Activated CD8-positive, alpha-beta memory T cell treated with anti-CD3 and anti-CD28 coated beads, Interleukin-2, amount 50 U/mL, for 1 hour (primary cell): ENCODE data around the gene PRM2.

Experiments
- DNase-seq: peaks from one replicate; pipeline ENCODE4 v3.0.0-alpha.2; 2020; ENCODE audit errors: extremely low read depth

Gene PRM2

DNA sequence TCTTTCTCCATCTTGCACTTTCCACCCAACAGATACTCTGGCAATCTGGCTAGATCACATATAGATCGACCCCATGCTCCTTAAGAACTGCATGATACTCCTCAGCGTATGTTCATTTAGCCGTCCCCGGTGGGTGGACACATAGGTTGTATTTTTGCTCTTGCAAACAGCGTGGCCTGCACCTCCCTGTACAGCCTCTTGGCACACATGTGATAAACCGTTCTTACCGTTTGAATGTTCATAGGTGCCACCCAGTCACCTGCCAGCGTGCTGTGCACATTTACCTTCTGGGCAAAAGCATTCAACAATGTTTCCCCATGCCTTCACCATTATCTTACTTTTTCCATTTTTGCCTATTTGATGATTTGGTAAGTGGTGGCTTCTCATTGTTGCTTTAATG is 13.4 kb downstream of the PRM2 start:
- DNase-seq: no peak

DNA sequence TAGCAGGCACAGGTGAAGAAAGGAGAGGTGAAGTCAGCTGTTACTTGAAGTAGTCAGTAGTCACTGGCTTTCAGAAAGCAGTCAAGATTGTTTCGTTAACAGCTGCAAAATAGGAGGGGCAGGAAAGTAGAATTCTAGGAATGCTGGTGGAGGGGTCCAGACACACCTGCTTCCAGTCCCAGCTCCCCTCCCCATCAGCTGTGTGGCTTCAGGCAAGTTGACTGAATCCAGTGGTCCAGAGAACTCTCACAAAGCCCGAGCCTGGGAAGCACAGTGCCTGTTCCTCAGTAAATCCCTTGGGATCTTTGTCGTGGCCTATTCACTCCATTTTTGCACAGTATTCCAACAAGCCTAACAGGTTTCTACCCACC is 15.7 kb downstream of the PRM2 start:
- no peak for DNase-seq

DNA sequence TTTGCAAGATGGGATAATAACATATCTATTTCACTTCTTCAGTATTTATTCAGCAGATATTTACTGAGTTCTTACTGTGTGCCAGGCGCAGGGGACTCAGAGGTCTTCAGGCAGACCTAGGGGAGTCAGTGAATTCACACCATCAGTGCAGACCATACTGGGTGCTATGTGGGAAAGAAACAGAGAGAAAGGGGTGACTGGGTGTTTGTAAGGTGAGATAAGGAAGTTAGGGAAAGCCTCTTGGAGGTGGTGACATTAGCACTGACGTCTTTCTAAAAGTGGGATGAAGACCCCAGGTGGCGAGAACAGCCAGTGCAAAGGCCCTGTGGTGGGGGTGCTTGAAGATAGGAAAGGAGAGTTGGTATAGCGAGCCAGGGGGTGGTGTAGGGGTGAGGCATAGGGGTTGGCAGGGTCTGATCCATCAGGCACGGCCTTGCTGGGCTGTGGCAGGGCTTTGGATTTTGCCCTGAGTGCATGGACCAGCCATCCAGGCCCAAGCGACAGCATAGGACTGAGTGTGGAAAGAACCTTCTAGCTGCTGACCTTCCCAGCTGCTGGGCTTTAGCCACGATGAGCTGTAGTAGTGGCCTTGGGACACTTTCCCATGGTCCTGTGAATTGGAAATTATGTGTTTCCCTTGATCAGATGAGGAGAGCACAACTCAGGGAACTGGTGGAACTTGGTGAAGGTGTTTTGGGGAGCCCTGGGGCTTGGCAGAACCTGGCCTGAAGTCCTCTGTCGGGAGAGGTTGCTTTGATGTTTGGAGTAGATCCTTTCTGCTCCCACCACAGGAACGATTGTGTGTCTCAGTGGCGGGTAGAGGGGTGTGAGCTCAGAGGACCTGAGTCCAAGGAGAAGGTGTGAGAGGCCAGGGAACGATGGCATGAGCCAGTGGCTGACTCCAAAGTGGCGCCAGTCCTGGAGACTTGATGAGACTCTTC is 16.4 kb downstream of the PRM2 start:
- DNase-seq: no peak

DNA sequence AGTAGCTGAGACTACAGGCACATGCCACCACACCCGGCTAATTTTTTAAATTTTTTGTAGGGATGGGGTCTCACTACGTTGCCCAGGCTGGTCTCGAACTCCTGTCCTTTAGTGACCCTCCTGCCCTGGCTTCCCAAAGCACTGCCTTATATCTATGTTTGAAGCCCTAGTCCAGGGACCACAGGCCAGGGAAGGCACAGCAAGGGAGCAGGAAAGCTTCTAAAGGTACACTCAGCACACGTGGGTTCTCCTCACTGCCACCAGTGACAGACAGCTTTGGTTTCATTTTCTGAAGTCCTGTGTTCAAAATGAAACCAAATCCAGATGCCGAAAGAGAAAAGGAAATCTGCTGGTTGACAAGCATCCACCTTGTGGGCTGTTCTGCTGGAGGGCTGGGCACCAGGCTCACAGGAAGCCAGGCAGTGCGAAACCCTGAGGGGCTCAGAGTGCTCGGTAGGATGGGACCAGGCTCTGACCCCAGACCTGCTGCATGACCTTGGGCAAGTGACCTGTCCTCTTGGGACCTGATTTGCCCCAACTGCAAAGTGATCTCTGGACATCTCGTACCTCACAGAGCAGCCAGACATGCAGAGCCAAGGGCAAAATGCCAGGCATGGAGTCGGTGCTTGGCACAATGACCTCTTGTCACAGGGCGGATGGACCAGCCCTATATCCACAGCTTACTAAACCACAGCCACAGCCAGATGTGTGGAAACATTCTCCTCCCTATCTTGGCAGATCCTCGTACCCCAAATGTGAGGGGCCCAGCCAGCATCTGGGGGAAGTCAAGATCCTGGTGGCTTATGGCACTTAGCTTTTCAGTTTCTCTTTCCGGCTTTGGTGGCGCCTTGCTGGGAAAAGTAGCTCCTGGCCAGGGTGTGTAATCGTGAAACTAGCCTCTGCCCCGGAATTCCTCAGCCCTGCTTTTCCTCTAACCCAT is 17.5 kb downstream of the PRM2 start:
- no peak for DNase-seq

DNA sequence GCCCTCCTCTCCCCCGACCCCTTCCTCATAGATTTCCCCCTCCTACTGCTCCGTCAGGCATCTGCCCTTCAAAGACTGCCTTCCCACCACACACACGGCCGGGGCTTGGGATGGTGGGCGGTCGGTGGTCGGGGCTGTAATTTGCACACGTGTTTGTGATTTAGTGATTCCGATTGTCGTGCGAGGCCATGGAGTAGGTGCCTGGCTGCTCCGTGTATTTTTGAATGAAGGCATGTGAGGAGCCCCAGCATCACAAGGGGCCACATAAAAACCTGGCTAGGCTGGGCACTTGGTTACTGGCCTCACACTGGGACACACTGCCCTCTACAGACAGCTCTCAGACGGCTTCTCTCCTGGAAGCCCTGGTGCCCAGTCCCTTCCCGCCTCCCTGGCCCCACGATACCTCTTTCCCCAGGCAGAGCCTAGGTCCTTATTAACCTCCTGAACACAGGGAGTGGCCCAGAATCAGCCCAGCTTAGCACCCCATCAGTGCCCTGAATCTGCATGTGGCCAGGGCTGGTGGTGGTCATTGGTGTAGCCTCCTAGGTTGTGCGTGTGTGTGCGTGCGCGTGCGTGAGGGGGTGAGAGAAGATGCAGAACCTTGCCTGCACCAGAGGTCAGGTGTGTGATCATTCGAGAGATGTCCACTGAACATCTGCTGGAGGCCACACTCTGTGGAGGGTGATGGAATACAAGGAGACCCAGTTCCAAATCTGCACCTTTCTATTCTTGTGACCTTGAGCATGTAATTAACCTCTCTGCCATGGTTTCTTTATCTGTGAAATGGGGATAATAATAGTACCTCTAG is 18.9 kb downstream of the PRM2 start:
- no peak for DNase-seq

DNA sequence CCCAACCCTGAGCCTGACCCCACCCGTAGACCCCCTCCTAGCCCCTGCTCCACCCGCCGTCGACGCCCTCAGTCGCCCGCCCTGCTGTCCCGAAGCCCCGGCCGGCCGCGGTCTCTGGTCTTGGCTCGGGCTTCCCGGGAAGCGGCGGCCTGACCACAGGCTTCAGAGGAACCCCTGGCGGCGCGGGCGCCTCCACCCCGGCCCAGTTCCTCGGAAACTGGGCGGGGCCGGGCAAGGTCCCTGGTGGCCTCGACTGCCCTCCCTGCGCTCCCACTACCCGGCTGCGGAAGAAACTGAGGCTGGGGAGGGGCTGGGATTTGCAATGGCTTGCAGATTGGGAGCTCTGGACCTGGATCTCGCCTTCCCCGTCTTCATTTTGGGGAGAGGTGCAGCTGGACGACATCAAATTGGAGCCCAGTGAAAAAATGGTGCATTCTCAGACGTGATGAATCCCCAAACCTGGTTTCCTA is 19.6 kb downstream of the PRM2 start:
- no peak for DNase-seq

DNA sequence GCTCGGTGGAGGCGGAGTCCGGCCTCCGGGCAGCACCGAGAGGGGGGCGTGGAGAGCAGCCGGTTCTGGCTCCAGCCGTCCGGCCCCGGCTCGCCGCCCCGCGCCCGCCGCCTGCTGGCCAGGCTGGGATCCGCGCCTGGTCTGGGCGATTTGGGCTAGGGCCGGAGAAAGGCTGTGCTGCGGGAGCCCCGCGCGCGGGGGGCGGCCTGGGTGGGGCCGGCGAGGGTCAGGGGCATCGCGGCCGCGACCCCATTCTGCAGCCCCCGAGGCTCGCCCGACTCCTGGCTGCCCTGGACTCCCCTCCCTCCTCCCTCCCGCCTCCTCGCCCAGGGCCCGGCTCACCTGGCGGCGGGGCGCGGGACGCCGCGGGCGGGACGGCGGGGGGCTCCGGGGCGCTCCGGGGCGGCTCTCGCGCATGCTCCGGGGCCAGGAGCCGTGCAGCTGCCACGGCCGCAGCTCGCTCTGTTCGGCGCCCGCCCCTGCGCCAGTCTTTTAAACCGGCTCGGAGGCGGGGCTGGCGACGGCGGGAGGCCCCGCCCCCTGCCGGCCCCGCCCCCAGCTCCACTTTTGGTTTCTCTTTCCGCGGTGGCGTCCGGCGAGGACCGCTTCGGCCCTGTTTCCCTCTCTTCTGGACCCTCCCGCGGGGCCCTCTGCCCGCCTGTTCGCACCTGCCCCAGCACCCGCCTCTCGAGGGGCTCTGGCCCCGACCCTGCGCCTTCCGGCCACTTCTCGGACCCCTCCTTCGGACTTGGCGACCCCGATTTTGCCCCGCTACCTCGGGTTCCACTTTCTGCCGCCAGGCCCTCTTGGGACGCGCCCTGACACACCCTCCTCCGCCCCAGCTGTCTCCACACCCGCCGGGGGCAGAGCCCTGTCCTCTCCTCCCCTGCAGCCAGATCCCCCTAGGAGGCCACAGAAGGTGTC is 20.3 kb downstream of the PRM2 start, which contains the start of gene SOCS1:
Gene SOCS1 (minus strand): TSS at position 468 of the 924 bp plus-strand sequence. CDS start 726 bp downstream, outside the sequence.
- no peak for DNase-seq

DNA sequence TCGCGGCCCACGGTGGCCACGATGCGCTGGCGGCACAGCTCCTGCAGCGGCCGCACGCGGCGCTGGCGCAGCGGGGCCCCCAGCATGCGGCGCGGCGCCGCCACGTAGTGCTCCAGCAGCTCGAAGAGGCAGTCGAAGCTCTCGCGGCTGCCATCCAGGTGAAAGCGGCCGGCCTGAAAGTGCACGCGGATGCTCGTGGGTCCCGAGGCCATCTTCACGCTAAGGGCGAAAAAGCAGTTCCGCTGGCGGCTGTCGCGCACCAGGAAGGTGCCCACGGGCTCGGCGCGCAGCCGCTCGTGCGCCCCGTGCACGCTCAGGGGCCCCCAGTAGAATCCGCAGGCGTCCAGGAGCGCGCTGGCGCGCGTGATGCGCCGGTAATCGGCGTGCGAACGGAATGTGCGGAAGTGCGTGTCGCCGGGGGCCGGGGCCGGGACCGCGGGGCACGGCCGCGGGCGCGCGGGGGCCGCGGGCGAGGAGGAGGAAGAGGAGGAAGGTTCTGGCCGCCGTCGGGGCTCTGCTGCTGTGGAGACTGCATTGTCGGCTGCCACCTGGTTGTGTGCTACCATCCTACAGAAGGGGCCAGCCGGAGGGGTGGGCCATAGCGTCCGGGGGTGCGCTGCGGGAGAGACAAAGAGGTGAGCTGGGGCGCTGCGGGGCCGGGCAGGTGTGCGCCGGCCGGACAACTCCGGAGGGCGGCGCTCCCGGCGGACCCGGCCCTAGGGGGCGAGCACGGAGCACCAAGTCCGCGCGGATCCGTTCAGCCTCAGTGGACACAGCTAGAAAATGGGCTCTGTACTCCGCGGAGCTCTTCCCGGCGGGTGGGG is 21.2 kb downstream of the PRM2 start:
- DNase-seq: no peak

DNA sequence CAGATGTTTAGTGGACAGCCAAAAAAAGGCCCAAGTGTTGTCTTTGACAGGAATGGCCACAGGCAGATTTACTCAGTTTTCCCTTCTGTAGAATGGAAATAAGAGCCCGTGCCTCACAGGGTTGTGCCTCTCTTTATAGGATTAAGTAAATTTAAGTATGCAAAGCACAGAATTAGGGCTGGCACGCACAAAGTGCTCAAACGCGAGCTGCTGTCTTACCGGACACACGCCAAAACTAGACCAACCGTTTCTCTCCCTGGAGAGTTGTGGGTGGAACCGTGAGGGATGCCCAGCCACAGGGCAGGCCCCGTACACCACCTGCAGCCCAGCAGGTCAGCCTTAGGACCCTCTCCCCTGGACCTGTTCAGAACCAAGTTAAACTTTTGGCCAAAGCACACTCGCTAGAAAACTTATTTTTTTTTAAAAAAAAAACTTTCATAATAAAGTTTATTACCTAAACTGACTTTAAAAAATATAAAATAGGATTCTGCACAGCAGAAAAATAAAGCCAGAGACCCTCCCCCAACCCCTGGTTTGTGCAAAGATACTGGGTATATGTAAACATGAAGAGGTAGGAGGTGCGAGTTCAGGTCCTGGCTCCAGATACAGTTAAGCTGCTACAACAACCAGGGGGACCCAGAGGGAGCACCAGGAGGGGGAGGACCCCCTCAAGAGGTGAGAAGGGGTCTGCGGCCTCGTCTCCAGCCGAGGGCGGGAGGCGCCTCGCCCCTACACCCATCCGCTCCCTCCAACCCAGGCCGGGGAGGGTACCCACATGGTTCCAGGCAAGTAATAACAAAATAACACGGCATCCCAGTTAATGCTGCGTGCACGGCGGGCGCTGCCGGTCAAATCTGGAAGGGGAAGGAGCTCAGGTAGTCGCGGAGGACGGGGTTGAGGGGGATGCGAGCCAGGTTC is 22.0 kb downstream of the PRM2 start:
- DNase-seq: no peak

DNA sequence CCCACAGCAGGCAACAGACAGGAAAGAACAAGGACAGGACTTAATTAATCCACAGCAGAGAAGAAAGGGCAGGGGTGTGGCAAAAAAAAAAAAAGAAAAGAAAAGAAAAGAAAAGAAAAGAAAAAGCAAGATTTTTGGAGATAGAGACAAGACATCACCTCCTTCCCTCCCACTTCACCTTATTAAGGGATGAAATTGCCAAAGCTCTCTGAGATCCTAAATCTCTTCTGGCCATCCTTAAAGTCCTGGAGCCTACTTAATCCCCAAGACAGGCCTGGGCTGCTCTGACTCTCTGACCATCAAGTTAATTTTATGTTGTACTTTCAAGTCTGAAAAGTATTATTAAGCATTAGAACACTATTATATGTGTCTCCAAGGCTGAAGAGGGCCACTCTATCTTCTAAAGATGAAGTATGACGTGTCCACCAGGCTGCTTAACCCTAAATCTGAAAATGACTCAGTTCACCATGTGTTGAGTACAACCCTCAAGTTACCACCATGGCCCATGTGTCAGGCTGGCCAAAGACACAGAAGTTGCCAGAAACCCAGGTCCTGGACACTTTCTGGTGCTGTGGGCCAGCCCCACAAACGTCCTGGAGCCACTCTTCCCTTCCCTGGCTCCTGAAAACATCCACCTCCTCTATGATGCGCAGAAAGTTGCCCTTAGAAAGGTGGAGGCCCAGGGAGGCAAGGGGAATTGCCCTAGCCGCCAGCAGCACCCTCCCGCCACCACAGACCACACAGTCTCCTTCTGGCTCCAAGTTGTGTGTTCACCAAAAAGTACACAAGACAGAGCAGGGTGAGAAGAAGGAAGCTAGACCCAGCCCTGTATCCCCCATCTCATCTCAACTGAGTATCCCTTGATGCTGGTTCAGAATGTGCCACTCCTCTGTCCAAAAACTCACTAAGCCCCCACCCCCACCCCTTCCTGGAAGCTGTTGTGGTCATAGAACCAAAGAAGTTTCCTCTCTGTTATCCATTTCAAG is 23.0 kb downstream of the PRM2 start:
- DNase-seq: no peak

DNA sequence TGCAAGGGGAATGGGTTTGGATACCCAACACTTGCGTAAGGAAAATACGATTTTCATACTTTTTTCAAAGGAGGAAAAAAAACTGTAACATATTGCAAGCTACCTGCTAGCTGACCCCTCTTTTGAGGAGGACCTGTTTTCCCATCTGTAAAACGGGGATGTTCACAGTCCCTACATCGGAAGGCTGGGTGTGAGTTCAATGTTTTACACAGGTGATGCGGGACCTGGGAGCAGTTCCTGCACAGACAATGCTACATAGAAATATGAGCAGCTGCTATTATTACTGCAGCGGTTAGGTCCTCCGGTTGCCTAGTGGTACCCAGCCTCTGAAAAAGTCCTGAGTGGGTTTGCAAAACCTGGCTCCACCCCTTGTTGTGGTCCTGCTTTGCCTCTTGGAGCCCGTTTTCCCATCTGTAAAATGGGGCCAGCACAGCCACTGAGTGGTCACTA is 23.8 kb downstream of the PRM2 start:
- DNase-seq: no peak

DNA sequence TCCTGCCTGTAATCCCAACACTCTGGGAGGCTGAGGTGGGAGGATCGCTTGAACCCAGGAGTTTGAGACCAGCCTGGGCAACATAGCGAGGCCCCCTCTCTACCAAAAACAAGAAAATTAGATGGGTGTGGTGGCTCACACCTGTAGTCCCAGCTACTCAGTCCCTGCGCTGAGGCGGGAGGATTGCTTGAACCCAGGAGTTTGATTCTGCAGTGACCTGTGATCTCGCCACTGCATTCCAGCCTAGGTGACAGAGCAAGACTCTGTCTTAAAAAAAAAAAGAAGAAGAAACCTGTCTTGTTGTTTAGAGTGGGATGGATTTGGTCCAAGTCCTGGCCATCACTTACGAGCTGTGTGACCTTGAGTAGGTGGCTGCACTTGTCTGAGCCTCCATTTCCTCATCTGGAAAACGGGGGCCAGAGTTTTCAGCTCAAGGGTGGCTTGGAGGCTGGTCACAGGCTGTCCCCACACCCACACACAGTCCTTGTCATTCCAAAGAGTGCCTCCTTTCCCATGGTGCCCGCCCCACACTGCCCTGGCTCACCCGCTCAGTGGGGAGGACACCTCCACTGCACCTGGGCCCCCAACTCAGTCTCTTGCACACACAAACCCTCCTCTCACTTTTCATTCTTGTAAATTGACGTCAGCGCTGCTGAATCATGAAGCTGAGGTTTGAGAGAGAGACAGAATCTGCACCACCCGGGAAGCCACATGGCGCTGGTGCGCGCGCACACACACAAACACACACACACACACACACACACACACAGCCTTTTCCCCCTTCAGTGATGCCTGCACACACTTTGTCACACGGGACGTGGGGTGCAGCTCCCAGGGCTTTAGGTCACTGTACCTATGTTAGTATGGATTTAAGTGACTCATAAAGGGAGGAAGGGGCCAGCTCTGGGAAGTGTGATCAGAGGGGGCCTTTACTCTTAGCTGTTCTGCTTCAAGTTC is 24.5 kb downstream of the PRM2 start:
- DNase-seq: peak; percentile 67

DNA sequence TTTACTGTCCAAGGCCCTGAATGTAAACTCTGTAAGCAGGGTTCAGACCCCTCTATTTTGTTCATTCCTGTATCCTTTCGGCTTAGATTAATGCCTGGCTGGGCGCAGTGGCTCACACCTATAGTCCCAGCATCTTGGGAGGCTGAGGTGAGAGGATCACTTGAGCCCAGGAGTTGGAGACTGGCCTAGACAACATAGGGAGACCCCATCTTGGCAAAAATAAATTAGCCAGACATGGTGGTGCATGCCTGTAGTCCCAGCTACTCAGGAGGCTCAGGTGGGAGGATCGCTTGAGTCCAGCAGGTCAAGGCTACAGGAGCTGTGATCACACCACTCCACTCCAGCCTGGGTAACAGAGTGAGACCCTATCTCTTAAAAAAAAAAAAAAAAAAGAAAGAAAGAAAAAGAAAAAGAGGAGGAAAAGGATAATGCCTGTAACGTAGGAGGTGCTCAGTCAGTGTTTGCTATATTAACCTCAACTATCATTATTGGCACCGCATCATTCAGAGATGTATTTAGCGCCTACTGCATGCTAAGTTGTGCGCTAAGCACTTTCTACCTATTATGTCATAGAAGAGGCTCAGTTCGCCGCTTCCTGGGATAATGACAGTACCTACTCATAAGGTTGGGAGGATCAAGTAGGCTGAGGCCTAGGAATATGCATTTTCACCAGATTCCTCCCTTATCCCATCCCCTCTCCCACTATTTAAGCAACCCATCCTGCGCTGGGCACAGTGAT is 25.3 kb downstream of the PRM2 start:
- no peak for DNase-seq

DNA sequence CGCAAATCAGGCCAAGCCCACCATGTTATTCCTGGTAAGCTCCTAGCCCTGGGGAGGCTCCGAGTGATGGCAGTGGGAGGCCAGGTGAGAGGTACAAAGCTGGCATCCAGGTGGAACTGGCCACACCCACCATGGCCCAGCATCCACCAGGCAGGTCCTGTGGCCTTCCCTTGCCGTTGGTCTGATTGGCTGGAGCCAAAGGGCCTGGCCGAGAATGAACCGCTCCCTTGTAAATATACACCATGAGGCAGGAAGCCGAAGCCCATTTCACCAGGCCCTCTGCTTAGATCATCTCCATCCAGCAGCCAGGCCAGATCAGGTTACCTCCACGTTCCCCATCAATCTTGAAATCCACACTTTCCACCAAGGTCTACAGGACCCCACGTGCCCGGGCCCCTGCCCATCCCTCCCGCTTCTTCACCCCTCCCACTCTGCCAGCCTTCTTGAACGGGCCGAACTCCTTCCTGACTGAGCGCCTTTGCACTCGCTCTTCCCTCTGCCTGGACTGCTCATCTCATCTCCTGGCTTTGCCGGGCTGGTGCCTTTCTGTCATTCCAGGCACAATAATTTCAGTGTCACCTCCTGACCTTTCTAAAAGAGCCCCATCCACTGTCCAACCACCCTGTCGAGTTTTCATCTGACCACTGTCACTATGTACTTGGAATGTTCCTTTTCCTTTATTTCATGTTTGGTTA is 26.0 kb downstream of the PRM2 start:
- no peak for DNase-seq
